SJSA1 (cell line): ENCODE results near the gene RAB19. TPM values are rescaled to one million over a fixed set of nuclear protein-coding genes. Genes with fewer than 3 reads are reported as not detected.
"Not testable (repeated sequence)": the region's sequence is repeated elsewhere in the genome, so short reads cannot be mapped to it uniquely, and the experiment has no call there.

ENCODE experiments used
- DNase-seq, 2 experiments: peaks; one replicate each; pipeline ENCODE4 v3.0.0-alpha.2; 2015 to 2020; ENCODE audit warnings: low spot score in 2 of 2, low read depth in 1 of 2
- H3K27ac ChIP-seq: fragments of 250-450 bp; sonication (Bioruptor Pico); 2 replicates; pipeline ENCODE4 v1.5.1; 2020; ENCODE audit warnings: mild to moderate bottlenecking, moderate library complexity
- H3K27me3 ChIP-seq: fragments of 250-450 bp; sonication (Bioruptor Pico); replicated peaks from 2 replicates; pipeline ENCODE4 v1.5.1; 2020; ENCODE audit warnings: mild to moderate bottlenecking, moderate library complexity
- H3K36me3 ChIP-seq: fragments of 250-450 bp; sonication (Bioruptor Pico); 2 replicates; pipeline ENCODE4 v1.5.1; 2020; ENCODE audit warnings: mild to moderate bottlenecking
- H3K4me1 ChIP-seq: fragments of 250-450 bp; sonication (Bioruptor Pico); replicated peaks from 2 replicates; pipeline ENCODE4 v1.6.1; 2021; ENCODE audit warnings: mild to moderate bottlenecking
- H3K4me3 ChIP-seq: fragments of 250-450 bp; sonication (Bioruptor Pico); 2 replicates; pipeline ENCODE4 v1.5.1; 2020; ENCODE audit warnings: mild to moderate bottlenecking
- H3K9me3 ChIP-seq: fragments of 250-450 bp; sonication (Bioruptor Pico); replicated peaks from 2 replicates; pipeline ENCODE4 v1.5.1; 2020; ENCODE audit warnings: mild to moderate bottlenecking
- total RNA-seq: library from RNA; depleted of rRNA; stranded (reverse); fragments of >200 nt; shearing (Covaris generic); gene quantifications from 2 replicates; pipeline ENCODE4 v1.2.3, GENCODE V29; 2014

Gene RAB19
- total RNA-seq, 1 experiment from 2014 or later = not detected

DNA sequence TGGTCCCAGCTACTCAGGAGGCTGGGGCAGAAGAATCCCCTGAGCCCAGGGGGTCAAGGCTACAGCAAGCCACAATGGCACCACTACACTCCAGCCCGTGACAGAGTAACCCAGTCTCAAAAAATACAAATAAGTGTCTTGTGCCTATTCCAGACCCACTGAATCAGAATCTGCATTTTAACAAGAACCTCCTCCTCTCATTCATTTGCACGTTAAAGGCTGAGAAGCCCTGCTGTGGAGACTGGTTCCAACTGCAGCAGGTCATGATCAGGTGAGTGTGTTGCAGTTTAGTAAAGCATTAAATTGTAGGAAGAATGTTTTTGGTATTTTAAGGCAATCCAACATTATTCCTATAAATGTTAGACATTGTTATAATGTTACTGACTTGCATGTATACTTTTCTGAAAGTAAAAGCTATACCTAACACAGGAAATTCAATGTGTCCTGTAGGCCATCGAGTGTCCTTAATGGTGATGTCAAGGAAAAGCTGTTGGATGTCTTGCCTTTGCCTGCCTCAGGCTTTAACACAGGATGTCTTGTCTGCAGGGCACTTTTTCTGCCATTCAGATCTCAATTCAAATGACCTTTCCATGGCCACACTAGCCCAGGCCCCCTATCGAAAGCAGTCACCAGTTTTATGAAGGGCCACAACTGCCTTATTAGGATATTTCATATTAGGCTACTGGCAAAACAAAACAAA is 45.1 kb downstream of the RAB19 start:
- no peak for DNase-seq
- no peaks in the 10 kb centered on the region for H3K4me1 ChIP-seq
- H3K27ac ChIP-seq = no peak overlapping the region
- H3K4me3 ChIP-seq = no peak overlapping the region
- H3K9me3 ChIP-seq = no peaks in the 10 kb centered on the region
- no peaks in the 10 kb centered on the region for H3K36me3 ChIP-seq
- H3K27me3 ChIP-seq = no peaks in the 10 kb centered on the region

DNA sequence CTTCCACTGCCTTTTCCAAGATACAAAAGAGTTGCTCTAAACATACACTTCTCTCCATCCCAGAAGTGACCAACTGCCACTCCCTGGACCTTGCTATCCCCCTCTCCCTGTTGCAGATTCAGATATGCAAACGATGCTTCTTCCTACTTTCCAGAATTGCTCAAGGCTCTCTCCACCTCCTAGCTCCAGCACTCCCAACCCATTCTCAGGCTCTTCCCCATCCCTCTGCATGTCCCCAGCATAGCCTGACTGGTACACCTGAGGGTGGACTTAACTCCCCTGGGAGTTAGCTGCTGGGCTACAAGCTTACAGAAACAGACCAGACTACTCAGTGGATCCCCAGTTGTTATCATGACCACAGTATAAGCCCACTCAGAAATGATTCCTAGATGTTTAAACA is 47.9 kb downstream of the RAB19 start:
- Histone ChIP-seq H3K27me3 (no peaks in the 10 kb centered on the region), H3K27ac (no peak overlapping the region), H3K36me3 (peaks cover 25% of the 10 kb centered on the region), H3K4me3 (no peak overlapping the region), H3K4me1 (no peaks in the 10 kb centered on the region), H3K9me3 (no peaks in the 10 kb centered on the region)
- DNase-seq = no peak

DNA sequence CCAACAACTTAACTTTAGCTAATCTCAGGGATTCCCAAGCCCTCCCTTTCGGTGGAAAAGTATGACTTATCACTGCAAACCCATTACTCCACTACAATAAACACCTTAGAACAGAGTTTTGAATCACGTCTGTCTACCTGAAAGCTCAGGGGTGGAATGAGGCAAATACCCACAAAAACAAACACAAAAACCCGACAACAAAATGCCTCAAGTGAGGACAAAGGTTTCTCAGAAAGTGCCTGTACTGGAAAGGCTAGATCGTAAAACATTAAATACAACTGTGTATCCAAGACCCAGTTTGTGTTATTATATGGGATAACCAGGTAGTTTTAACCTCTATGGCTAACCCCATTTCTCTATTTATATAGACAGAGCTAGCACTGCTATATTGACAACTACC is 49.4 kb downstream of the RAB19 start:
- Histone ChIP-seq H3K27ac (no peak overlapping the region), H3K4me1 (no peaks in the 10 kb centered on the region), H3K9me3 (no peaks in the 10 kb centered on the region), H3K4me3 (no peak overlapping the region), H3K36me3 (peaks cover 38% of the 10 kb centered on the region), H3K27me3 (no peaks in the 10 kb centered on the region)
- DNase-seq = no peak

DNA sequence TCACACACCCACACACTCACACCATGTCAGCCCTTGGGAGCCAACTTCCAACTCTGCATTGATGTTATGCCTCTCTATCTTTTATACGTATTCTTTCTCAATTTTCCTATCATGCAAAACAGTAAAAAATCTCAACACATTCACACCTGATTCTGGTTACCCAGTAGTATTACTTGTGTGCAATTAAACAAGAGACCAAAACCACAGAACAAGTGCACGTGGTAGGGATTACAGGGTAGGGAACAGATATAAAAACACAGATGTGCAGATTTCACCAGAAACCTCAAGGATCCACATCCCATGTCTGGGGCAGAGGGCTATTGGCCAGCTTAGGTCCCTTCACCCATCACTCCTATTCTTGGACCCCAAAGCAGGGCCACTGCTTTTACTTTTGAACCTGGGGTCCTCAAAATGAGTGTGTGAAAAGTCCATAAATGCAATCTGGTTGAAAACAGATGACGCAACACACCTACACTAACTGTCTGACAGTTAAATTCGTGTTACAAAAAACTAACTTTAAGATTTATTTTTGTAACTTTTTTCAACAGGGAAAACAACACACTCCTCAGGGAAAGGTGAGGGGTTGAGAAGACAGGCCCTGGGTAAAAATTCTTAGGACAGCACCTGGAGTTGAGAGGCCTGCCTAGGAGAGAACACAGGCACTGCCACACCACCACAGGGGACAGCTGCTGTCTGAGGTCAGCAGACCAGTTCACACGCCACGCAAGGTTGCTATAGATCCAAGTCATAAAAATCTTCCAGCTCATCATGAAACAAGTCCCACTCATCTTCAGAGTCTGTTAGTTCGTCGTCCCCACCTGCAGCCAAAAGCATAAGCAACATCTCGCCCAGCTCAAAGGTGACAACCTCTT is 50.2 kb downstream of the RAB19 start:
- H3K36me3 ChIP-seq = peaks cover 39% of the 10 kb centered on the region
- DNase-seq, H3K27me3 ChIP-seq, H3K4me1 ChIP-seq, H3K9me3 ChIP-seq, H3K4me3 ChIP-seq, H3K27ac ChIP-seq: not testable (repeated sequence)

DNA sequence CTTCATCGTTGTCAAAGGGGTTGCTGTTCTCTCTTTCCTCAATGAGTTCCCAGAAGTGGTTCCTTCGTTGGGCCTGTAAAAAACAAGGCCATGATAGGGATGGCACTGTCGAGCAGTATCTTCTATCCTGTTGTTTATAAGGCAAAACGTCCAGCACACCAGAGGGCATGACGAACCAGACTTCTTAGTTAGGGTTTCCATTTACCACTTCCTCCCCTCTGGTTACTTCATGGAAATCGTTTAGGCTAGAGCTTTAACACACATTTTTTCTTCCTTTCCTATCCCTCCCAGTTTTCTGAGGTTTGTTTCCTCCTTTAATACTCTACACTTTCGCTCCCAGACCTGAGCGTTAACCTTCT is 50.8 kb downstream of the RAB19 start:
- Histone ChIP-seq H3K27ac (no peak overlapping the region), H3K4me3 (no peak overlapping the region)
- DNase-seq = no peak

DNA sequence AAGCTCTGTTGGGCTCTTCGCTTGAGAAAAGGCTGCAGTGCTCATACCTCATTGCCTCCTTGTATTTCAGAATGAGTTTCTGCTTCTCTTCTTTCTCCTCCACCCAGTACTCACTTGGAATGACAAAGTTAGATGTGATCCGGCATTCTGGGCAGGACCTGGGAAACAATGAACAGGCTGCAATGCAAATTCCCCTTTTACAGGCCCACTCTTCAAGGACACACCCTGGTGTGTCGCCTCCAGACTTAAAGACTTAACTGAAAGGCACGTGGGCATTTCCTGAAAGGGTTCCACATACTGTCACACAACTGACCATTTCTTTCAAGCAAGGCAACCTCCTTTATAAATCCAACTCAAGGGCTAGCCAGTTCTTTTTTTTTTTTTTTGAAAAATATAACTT is 51.9 kb downstream of the RAB19 start:
- H3K4me3 ChIP-seq = no peak overlapping the region
- H3K27me3 ChIP-seq = no peaks in the 10 kb centered on the region
- peaks cover 45% of the 10 kb centered on the region for H3K36me3 ChIP-seq
- no peaks in the 10 kb centered on the region for H3K4me1 ChIP-seq
- no peak for DNase-seq
- H3K9me3 ChIP-seq = no peaks in the 10 kb centered on the region
- H3K27ac ChIP-seq = no peak overlapping the region

More for the DNA sequence above, 50.8 kb downstream of the RAB19 start:
- Histone ChIP-seq H3K4me1 (no peaks in the 10 kb centered on the region), H3K27me3 (no peaks in the 10 kb centered on the region), H3K36me3 (peaks cover 43% of the 10 kb centered on the region), H3K9me3 (no peaks in the 10 kb centered on the region)

DNA sequence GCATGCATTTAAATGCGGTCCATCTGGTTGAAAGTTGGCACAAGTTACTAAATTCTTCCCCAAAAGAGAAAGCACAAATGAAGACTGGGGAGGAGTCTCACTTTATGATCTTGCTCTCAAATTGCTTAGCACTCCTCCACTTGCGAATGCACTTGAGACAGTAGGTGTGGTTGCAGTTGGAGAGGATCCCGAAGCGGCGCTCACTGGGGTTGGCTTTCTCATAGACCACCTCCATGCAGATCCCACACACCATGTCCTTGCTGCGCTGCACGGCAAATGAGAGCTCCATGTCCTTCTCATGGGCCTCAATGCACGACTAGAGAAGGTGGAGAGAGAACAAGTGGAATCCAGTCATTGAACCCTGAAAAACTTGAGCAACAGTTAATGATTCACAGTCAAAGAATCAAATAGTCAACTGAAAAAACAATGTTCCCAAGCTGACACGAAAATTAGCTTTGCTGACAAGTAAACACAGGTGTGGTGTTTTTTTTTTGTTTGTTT is 52.7 kb downstream of the RAB19 start:
- Histone ChIP-seq H3K36me3 (peaks cover 49% of the 10 kb centered on the region), H3K9me3 (no peaks in the 10 kb centered on the region), H3K27ac (no peak overlapping the region), H3K27me3 (no peaks in the 10 kb centered on the region), H3K4me3 (no peak overlapping the region), H3K4me1 (no peaks in the 10 kb centered on the region)
- no peak for DNase-seq

DNA sequence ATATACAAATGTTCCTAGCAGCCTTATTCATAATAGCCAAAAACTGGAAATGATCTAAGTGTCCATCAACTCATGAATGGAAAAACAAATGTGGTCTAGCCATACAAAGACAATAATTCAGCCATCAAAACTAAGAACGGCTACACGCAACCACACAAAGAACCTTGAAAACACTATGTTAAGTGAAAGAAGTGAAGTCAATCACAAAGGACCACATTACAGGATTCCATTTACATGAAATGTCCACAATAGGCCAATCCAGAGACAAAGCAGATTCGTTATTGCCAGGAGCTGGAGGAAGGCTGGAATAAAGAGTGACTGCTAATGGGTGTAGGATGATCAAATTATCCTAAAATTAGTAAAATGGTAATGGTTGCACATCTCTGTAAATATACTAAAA is 54.3 kb downstream of the RAB19 start:
- H3K9me3 ChIP-seq = no peaks in the 10 kb centered on the region
- H3K4me3 ChIP-seq = no peak overlapping the region
- peaks cover 56% of the 10 kb centered on the region for H3K36me3 ChIP-seq
- H3K4me1 ChIP-seq = no peaks in the 10 kb centered on the region
- no peak overlapping the region for H3K27ac ChIP-seq
- DNase-seq = no peak
- no peaks in the 10 kb centered on the region for H3K27me3 ChIP-seq

DNA sequence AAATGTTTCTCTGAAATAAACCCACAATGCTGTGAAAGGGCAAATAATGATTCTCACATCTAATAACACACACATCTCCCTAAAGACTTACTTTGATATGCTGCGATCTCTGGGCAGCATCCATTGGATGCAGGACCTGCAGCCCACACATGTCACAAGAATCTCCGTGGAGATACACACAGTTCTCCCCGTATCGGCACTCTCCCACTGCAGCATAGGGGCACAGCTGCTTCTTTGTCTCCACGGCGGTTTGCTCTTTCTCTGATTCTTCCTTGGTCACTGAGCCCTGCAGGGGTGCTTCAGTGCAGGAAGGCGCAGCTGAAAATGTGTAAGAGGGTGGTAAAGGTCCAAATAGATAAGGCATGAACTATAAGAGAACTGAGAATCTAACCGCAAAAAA is 55.1 kb downstream of the RAB19 start:
- DNase-seq = no peak
- H3K27ac ChIP-seq = no peak overlapping the region
- peaks cover 58% of the 10 kb centered on the region for H3K36me3 ChIP-seq
- no peak overlapping the region for H3K4me3 ChIP-seq
- H3K9me3 ChIP-seq = no peaks in the 10 kb centered on the region
- no peaks in the 10 kb centered on the region for H3K27me3 ChIP-seq
- no peaks in the 10 kb centered on the region for H3K4me1 ChIP-seq

DNA sequence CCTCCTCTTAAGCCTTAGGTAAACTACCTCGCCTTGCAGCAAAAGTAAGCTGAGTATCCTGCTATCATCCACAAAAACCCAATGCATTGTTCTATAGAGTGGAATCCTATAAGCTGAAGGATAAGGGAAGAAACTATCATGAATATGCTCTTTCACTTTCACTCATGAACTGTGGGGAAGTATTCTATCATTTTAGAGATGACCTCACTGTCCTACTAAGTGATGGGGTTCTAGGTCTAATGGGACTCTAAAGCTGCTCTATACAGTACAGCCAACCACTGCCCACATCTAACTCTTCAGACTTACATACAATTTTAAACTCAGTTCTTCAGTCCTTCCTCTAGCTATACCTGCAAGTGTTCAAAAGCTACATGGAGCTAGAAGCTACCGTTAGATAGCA is 59.3 kb downstream of the RAB19 start:
- no peaks in the 10 kb centered on the region for H3K4me1 ChIP-seq
- no peak for DNase-seq
- no peak overlapping the region for H3K4me3 ChIP-seq
- H3K36me3 ChIP-seq = peaks cover 43% of the 10 kb centered on the region
- H3K27me3 ChIP-seq = no peaks in the 10 kb centered on the region
- H3K9me3 ChIP-seq = no peaks in the 10 kb centered on the region
- no peak overlapping the region for H3K27ac ChIP-seq

DNA sequence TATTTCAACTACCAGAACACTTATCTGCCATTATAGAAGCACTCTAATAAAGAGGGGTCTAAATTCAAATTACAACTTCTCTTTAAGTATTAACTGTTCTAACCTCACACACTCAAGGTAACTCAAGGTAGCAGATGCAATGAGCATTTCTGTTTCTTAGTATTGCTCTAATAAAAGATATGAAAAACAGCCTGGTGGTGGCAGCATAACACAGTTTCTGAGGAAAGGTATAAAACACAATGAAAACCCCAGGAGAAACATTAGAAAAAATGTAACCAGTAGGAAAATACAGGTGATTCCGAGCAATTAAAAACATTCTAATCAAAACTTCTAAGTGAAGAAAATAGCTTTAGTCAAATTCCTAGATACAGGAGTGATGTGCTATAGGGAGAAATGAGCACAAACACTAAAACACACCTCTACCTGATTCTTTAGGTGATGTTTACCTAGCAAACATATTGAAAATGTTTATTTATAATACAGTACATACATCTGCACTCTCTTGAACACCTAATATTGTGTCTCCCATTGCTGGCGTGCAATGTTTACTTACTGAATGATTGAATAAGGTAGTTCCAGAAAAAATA is 72.0 kb downstream of the RAB19 start:
- no peaks in the 10 kb centered on the region for H3K9me3 ChIP-seq
- H3K4me3 ChIP-seq = no peak overlapping the region
- H3K27ac ChIP-seq = no peak overlapping the region
- peaks cover 13% of the 10 kb centered on the region; the same call in 1 of the 2 replicates for H3K36me3 ChIP-seq
- peak in 1 of 2 experiments; percentile 23 for DNase-seq
- H3K27me3 ChIP-seq = no peaks in the 10 kb centered on the region
- H3K4me1 ChIP-seq = peaks cover 9% of the 10 kb centered on the region

DNA sequence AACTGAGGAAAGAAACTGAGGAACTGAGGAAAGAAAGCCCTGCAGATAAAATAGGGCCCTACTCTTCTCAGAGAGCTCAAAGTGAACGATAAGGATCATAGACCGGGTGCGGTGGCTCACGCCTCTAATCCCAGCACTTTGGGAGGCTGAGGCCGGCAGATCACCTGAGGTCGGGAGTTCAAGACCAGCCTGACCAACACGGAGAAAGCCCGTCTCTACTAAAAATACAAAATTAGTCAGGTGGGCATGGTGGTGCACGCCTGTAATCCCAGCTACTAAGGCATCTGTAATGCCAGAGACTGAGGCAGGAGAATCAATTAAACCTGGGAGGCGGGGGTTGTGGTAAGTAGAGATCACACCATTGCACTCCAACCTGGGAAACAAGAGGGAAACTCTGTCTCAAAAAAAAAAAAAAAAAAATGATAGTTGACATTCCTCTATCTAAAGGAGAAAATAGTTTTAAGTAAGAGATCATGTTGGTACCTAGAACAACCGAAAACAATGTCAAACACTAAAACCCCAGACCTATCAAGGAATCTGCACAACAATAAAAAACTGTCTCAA is 72.9 kb downstream of the RAB19 start:
- peaks cover 9% of the 10 kb centered on the region for H3K4me1 ChIP-seq
- H3K9me3 ChIP-seq = no peaks in the 10 kb centered on the region
- H3K27ac ChIP-seq = no peak overlapping the region
- H3K27me3 ChIP-seq = no peaks in the 10 kb centered on the region
- peaks cover 10% of the 10 kb centered on the region; the same call in 1 of the 2 replicates for H3K36me3 ChIP-seq
- no peak overlapping the region for H3K4me3 ChIP-seq
- DNase-seq = no peak
